Mucosa of stomach (tissue), 1 donor: Measurements from ENCODE around the gene CDKAL1.
"Not testable (repeated sequence)": the region's sequence is repeated elsewhere in the genome, so short reads cannot be mapped to it uniquely, and the experiment has no call there.

ENCODE experiments used
- H3K27me3 ChIP-seq: one replicate; pipeline ENCODE4 v1.7.0; 2013; ENCODE audit warnings: mild to moderate bottlenecking, low read length; ENCODE audit not compliant: control insufficient read depth, insufficient read depth
- H3K36me3 ChIP-seq: one replicate; pipeline ENCODE4 v1.7.0; 2013; ENCODE audit warnings: low read length; ENCODE audit not compliant: control insufficient read depth, insufficient read depth
- H3K4me1 ChIP-seq: one replicate; pipeline ENCODE4 v1.7.0; 2013; ENCODE audit warnings: mild to moderate bottlenecking, low read length; ENCODE audit not compliant: control insufficient read depth, insufficient read depth
- H3K4me3 ChIP-seq: one replicate; pipeline ENCODE4 v1.7.0; 2013; ENCODE audit warnings: low read length
- H3K9ac ChIP-seq: one replicate; pipeline ENCODE4 v1.7.0; 2013; ENCODE audit warnings: mild to moderate bottlenecking, low read length, moderate library complexity
- H3K9me3 ChIP-seq: one replicate; pipeline ENCODE4 v1.7.0; 2013; ENCODE audit warnings: mild to moderate bottlenecking, low read length, moderate library complexity; ENCODE audit not compliant: control insufficient read depth
- donor health status: Pancreatic carcinoma.

Gene CDKAL1

GRCh38 chr6:20630617-20631548 is 96.6 kb downstream of the CDKAL1 start:
- no peaks in the 10 kb centered on the region for H3K4me1 ChIP-seq
- no peaks in the 10 kb centered on the region for H3K36me3 ChIP-seq
- H3K9me3 ChIP-seq: no peaks in the 10 kb centered on the region
- H3K4me3 ChIP-seq: no peak overlapping the region
- no peak overlapping the region for H3K9ac ChIP-seq
- no peaks in the 10 kb centered on the region for H3K27me3 ChIP-seq

GRCh38 chr6:20631549-20631924 is 97.3 kb downstream of the CDKAL1 start:
- no peak overlapping the region for H3K9ac ChIP-seq
- H3K36me3 ChIP-seq: no peaks in the 10 kb centered on the region
- H3K4me3 ChIP-seq: no peak overlapping the region
- no peaks in the 10 kb centered on the region for H3K27me3 ChIP-seq
- no peaks in the 10 kb centered on the region for H3K9me3 ChIP-seq
- H3K4me1 ChIP-seq: no peaks in the 10 kb centered on the region

- Histone ChIP-seq H3K36me3 (no peaks in the 10 kb centered on the region), H3K9ac (no peak overlapping the region), H3K4me3 (no peak overlapping the region), H3K27me3 (no peaks in the 10 kb centered on the region), H3K4me1 (no peaks in the 10 kb centered on the region), H3K9me3 (no peaks in the 10 kb centered on the region)
Measured at GRCh38 chr6:20632696-20633095, 98.4 kb downstream of the CDKAL1 start.

GRCh38 chr6:20633566-20634340 is 99.5 kb downstream of the CDKAL1 start:
- Histone ChIP-seq H3K4me3 (no peak overlapping the region), H3K9me3 (no peaks in the 10 kb centered on the region), H3K27me3 (no peaks in the 10 kb centered on the region), H3K9ac (no peak overlapping the region), H3K4me1 (no peaks in the 10 kb centered on the region), H3K36me3 (no peaks in the 10 kb centered on the region)

- no peak overlapping the region for H3K4me3 ChIP-seq
- H3K36me3 ChIP-seq: no peaks in the 10 kb centered on the region
- H3K4me1 ChIP-seq: no peaks in the 10 kb centered on the region
- H3K9me3 ChIP-seq: no peaks in the 10 kb centered on the region
- H3K27me3 ChIP-seq: no peaks in the 10 kb centered on the region
- H3K9ac ChIP-seq: no peak overlapping the region
Measured at GRCh38 chr6:20639161-20639560, 104.9 kb downstream of the CDKAL1 start.

- Histone ChIP-seq H3K4me3 (no peak overlapping the region), H3K4me1 (no peaks in the 10 kb centered on the region), H3K9ac (no peak overlapping the region), H3K36me3 (no peaks in the 10 kb centered on the region), H3K27me3 (no peaks in the 10 kb centered on the region), H3K9me3 (no peaks in the 10 kb centered on the region)
Measured at GRCh38 chr6:20640181-20640580, 105.9 kb downstream of the CDKAL1 start.

GRCh38 chr6:20642441-20642840 is 108.2 kb downstream of the CDKAL1 start:
- Histone ChIP-seq H3K4me1 (no peaks in the 10 kb centered on the region), H3K9ac (no peak overlapping the region), H3K36me3 (no peaks in the 10 kb centered on the region), H3K27me3 (no peaks in the 10 kb centered on the region), H3K9me3 (no peaks in the 10 kb centered on the region), H3K4me3 (no peak overlapping the region)

- Histone ChIP-seq H3K9ac (no peak overlapping the region), H3K36me3 (no peaks in the 10 kb centered on the region), H3K27me3 (no peaks in the 10 kb centered on the region), H3K9me3 (no peaks in the 10 kb centered on the region), H3K4me3 (no peak overlapping the region), H3K4me1 (no peaks in the 10 kb centered on the region)
Measured at GRCh38 chr6:20644667-20645370, 110.6 kb downstream of the CDKAL1 start.

GRCh38 chr6:20645572-20645971 is 111.3 kb downstream of the CDKAL1 start:
- H3K36me3 ChIP-seq, H3K27me3 ChIP-seq, H3K4me1 ChIP-seq, H3K4me3 ChIP-seq, H3K9ac ChIP-seq, H3K9me3 ChIP-seq: not testable (repeated sequence)

- H3K4me1 ChIP-seq: no peaks in the 10 kb centered on the region
- H3K36me3 ChIP-seq: no peaks in the 10 kb centered on the region
- no peak overlapping the region for H3K9ac ChIP-seq
- no peaks in the 10 kb centered on the region for H3K27me3 ChIP-seq
- H3K4me3 ChIP-seq: no peak overlapping the region
- no peaks in the 10 kb centered on the region for H3K9me3 ChIP-seq
Measured at GRCh38 chr6:20647585-20647984, 113.3 kb downstream of the CDKAL1 start.

- H3K4me1 ChIP-seq, H3K36me3 ChIP-seq, H3K4me3 ChIP-seq, H3K9me3 ChIP-seq, H3K27me3 ChIP-seq, H3K9ac ChIP-seq: not testable (repeated sequence)
Measured at GRCh38 chr6:20649696-20650470, 115.6 kb downstream of the CDKAL1 start.
